ENCODE results near the gene TAC3.

DNA sequence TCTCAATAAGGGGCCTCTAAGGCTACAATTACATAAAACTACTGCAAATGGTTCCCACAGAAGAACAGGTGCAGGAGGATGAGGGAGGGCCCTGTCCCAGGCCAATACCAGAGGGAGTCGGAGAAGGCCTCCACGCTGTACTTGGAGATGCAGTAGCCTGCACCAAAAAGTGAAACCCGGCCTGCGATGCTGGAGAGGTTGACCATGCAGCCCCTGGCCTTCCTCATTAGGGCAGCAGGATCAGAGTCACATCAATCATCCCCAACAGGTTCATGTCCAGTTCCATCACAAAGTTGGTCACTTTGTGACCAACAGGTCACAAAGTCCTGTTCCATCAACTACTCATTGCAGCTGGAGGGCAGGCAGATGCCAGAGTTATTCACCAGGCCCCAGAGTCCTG is 32.9 kb downstream of the TAC3 start:
- no peak for TF ChIP-seq EZH2 (IDR thresholded peaks at IDR 0.05; ENCODE audit: low read length, unreplicated experiment)
- TF ChIP-seq, protein P1, sequence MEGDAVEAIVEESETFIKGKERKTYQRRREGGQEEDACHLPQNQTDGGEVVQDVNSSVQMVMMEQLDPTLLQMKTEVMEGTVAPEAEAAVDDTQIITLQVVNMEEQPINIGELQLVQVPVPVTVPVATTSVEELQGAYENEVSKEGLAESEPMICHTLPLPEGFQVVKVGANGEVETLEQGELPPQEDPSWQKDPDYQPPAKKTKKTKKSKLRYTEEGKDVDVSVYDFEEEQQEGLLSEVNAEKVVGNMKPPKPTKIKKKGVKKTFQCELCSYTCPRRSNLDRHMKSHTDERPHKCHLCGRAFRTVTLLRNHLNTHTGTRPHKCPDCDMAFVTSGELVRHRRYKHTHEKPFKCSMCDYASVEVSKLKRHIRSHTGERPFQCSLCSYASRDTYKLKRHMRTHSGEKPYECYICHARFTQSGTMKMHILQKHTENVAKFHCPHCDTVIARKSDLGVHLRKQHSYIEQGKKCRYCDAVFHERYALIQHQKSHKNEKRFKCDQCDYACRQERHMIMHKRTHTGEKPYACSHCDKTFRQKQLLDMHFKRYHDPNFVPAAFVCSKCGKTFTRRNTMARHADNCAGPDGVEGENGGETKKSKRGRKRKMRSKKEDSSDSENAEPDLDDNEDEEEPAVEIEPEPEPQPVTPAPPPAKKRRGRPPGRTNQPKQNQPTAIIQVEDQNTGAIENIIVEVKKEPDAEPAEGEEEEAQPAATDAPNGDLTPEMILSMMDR (conservative IDR thresholded peaks at IDR 0.05; ENCODE audit: low read depth, low read length) = no peak
